HFF-Myc (cell line): ENCODE results near the gene NAA25.
"Not testable (repeated sequence)": the region's sequence is repeated elsewhere in the genome, so short reads cannot be mapped to it uniquely, and the experiment has no call there.

Experiments
- DNase-seq: peaks from one replicate; pipeline ENCODE4 v3.0.0-alpha.2; 2011; ENCODE audit warnings: low read depth; ENCODE audit errors: extremely low read depth
- H3K4me3 ChIP-seq: replicated peaks from 2 replicates; pipeline ENCODE4 v1.5.1; 2011; ENCODE audit warnings: low read depth, mild to moderate bottlenecking, control low read depth, low read length
- TF ChIP-seq, protein P1 (sequence below): IDR thresholded peaks from 2 replicates; pipeline ENCODE4 v1.5.1; 2012; ENCODE audit warnings: mild to moderate bottlenecking, low read depth, low read length, control low read depth; ENCODE audit errors: missing control alignments

The NAA25 gene

DNA sequence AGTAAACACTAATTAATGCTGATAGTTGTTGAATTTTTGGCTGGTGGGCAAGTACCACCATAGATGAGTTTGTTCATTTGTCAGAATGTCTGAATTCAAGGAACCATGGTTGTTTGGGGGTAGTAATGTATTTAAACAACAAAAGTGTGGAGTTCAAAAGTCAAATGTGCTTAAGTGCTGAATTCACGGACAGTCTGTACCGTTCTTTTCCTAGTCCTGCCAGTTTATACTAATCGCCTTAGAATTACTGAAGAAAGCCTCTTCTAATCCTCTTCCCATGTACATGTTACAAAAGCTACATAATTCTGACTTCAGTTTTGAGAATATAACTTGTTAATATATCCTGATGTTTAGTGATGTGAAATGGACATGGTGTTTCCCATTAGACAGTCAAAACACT lies 2.7 kb downstream of the NAA25 start:
- TF ChIP-seq, protein P1, sequence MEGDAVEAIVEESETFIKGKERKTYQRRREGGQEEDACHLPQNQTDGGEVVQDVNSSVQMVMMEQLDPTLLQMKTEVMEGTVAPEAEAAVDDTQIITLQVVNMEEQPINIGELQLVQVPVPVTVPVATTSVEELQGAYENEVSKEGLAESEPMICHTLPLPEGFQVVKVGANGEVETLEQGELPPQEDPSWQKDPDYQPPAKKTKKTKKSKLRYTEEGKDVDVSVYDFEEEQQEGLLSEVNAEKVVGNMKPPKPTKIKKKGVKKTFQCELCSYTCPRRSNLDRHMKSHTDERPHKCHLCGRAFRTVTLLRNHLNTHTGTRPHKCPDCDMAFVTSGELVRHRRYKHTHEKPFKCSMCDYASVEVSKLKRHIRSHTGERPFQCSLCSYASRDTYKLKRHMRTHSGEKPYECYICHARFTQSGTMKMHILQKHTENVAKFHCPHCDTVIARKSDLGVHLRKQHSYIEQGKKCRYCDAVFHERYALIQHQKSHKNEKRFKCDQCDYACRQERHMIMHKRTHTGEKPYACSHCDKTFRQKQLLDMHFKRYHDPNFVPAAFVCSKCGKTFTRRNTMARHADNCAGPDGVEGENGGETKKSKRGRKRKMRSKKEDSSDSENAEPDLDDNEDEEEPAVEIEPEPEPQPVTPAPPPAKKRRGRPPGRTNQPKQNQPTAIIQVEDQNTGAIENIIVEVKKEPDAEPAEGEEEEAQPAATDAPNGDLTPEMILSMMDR = no peak
- DNase-seq = no peak
- no peak overlapping the region for H3K4me3 ChIP-seq

DNA sequence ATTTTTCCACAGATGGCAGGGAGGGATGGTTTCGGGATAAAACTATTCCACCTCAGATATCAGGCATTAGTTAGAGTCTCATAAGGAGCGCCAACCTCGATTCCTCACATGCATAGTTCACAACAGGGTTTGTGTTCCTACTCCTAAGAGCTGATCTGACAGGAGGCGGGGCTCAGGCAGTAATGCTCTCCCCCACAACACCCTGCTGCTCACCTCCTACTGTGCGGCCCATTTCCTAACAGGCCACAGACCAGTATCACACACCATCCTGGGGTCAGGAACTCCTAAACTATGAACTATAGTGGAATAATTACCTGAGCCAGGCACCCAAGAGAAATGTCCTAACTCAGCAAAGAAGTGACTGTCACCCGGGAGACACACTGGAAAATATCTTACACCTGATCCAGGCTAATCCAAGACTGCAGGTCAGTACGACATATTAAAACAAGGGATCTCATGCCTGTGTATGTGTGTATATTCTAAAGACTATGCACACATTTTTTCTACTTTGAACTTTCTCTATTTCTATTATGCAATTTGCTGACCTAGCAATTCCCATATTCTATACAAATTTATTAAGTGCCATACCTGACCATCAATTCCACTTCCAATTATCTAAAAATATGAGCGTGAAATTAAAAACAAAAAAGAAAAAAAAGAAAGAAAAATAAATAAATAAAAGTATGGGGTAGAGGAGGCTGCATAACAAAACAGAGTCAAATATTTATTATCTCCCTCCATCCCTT lies 4.7 kb downstream of the NAA25 start:
- DNase-seq = no peak
- TF ChIP-seq, protein P1 = no peak
- H3K4me3 ChIP-seq = no peak overlapping the region

DNA sequence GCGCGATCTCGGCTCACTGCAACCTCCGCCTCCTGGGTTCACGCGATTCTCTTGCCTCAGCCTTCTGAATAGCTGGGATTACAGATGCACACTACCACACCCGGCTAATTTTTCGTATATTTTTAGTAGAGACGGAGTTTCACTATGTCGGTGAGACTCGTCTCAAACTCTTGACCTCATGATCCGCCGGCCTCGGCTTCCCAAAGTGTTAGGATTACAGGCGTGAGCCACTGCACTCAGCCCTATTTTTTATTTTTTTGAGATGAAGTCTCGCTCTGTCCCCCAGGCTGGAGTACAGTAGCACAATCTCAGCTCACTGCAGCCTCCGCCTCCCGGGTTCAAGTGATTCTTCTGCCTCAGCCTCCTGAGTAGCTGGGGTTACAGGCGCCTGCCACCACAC lies 5.8 kb downstream of the NAA25 start:
- not testable (repeated sequence) for DNase-seq, H3K4me3 ChIP-seq

DNA sequence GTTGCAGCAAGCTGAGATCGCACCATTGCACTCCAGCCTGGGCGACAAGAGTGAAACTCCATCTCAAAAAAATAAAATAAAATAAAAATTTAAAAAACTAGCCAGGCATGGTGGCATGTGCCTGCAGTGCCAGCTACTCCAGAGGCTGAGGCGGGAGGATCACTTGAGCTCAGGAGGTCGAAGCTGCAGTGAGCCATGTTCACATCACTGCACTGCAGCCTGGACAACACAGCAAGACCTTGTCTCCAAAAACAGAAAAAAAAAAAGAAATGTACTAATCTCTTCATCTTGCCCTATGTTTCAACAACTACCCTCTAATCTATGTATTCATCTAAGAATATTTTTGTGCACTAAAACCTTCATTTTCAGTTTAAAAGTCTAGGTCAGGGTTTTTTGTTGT lies 6.5 kb downstream of the NAA25 start:
- TF ChIP-seq, protein P1 = no peak
- DNase-seq = no peak
- no peak overlapping the region for H3K4me3 ChIP-seq

DNA sequence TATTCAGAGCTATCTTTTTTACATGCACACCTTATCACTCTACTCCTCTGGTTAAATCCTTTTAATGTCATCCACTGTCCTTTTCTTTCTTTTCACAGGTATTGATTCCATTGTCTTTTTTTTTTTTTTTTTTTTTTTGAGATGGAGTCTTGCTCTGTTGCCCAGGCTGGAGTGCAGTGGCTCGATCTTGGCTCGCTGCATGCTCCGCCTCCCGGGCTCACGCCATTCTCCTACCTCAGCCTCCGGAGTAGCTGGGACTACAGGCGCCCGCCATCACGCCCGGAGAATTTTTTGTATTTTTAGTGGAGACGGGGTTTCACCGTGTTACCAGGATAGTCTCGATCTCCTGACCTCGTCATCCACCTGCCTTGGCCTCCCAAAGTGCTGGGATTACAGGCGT lies 8.1 kb downstream of the NAA25 start:
- DNase-seq, H3K4me3 ChIP-seq: not testable (repeated sequence)

DNA sequence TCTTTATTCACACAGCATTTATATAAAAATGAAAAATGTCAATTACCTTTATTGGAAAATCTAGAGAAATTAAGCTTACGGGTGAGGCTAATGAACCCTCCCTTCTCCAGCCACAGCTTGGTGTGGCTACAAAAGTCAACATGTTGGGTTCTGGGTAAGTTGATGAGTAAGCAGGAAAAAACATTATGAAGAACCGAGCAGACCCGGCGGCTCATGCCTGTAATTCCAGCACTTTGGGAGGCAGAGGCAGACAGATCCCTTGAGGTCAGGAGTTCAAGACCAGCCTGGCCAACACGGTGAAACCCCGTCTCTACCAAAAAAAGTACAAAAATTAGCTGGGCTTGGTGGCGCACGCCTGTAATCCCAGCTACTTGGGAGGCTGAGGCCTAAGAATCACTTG lies 10.9 kb downstream of the NAA25 start:
- no peak for DNase-seq
- H3K4me3 ChIP-seq = no peak overlapping the region
- TF ChIP-seq, protein P1 = no peak

DNA sequence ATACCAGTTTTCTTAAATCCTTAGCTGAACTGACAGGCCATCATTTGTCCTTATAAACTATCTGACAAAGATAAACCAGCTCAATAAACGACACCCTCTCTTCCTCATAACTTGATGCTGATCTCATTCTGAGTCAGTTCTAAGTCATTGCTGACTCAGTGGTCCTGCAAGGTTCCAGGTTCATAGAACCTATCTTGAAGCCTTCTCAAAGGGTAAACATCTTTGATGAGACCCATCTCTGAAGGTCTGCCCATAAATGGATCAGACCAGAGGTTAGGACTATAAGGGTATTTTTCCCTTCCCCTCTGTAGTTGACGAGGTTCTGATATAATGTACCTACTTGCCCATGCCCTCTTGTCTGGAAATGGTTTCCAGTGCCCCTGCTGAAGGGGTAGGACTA lies 11.9 kb downstream of the NAA25 start:
- no peak overlapping the region for H3K4me3 ChIP-seq
- no peak for DNase-seq
- TF ChIP-seq, protein P1 = no peak

DNA sequence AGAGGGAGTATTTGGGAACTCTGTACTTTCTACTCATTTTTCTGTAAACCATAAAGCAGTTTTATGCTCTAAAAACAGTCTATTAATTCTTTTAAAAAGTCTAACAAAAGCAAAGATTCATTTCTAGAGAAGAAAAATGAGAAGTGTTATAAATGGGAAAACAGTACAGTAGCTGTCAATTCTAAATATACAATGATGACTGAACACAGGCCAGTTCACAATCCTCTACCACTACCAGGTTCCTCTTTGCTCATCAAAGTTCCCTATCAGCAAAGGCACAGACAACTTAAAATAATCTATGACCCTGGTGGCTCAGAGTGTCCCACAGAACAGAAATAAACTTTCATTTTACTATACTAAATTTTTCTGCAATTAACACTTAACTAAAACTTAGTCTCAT lies 12.5 kb downstream of the NAA25 start:
- TF ChIP-seq, protein P1 = no peak
- no peak overlapping the region for H3K4me3 ChIP-seq
- no peak for DNase-seq
